Aortic smooth muscle cell (primary cell): Measurements from ENCODE around the gene SNX7. TPM values are rescaled to one million over a fixed set of nuclear protein-coding genes. Genes with fewer than 3 reads are reported as not detected.

Experiments used
- total RNA-seq: library from RNA; depleted of rRNA; stranded (reverse); fragments of >200 nt; gene quantifications from 2 replicates; pipeline ENCODE4 v1.2.3, GENCODE V29; 2014

SNX7 gene, protein sequence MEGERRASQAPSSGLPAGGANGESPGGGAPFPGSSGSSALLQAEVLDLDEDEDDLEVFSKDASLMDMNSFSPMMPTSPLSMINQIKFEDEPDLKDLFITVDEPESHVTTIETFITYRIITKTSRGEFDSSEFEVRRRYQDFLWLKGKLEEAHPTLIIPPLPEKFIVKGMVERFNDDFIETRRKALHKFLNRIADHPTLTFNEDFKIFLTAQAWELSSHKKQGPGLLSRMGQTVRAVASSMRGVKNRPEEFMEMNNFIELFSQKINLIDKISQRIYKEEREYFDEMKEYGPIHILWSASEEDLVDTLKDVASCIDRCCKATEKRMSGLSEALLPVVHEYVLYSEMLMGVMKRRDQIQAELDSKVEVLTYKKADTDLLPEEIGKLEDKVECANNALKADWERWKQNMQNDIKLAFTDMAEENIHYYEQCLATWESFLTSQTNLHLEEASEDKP
- 49.5 and 56.6 TPM in 2 replicates for total RNA-seq

DNA sequence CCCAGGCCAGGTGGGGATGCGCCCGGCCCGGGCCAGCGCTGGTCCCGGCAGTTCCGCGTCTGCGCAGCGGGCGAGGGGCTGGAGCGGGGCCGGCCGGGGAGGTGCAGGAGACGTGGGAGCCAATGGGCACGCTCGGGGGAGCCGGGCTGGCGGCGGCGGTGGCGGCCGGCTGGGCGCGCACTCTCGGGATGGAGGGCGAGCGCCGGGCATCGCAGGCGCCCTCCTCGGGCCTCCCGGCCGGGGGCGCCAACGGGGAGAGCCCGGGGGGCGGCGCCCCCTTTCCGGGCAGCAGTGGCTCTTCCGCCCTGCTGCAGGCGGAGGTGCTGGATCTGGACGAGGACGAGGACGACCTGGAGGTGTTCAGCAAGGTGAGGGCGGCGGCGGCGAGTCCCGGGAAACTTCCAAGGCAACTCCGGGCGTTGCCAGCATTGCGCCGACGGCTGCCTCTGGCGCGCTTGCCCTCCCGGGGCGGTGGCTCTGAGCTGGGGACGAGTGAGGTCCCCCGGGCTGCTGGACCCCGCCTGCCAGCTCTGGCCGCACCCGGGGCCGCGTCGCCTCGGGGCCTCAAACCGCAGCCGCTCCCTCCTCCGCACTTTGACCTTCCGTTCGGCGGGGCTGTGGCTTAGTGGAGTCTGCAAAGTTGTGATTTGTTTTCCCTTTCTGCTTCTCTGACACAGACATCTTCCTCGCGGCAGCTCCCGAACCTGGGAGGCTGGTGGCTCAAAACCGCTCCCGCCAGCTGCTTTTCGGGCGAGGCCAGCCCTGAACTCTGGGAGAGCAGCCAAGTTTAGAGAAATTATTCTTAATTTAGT, at the start of gene SNX7:
Gene SNX7, plus strand, starts transcription at position 178 of the 812 bp plus-strand sequence. Its CDS starts 11 bp downstream, at position 189.

